Panc1 (cell line): ENCODE measurements around the gene SPINT1. TPM values are rescaled to one million over a fixed set of nuclear protein-coding genes. Genes with fewer than 3 reads are reported as not detected.

Source experiments
- ATAC-seq: fragments of 200-7000 bp; cut with Tn5 transposase; 2 replicates; pipeline ENCODE4 v1.9.1; 2020; ENCODE audit warnings: mild to moderate bottlenecking, moderate library complexity
- BruUV-seq: library from RNA; stranded (reverse); fragments of 400-500 nt; replicated peaks from 2 replicates; lab custom pipeline; 2021; lab: Mats Ljungman, UMichigan
- CTCF ChIA-PET: fragments of 300-600 bp; sonication (Branson Sonifier 250); formaldehyde crosslinking; loops from one replicate; lab custom pipeline; 2022; ENCODE audit warnings: antibody characterized with exemption; lab: Charles Lee
- POLR2A ChIA-PET: fragments of 300-600 bp; sonication (Branson Sonifier 250); formaldehyde crosslinking; loops from one replicate; lab custom pipeline; 2022; ENCODE audit warnings: antibody characterized with exemption; lab: Charles Lee
- DNase-seq: peaks from one replicate; pipeline ENCODE4 v3.0.0-alpha.2; 2010; ENCODE audit warnings: low read depth, low spot score
- H3K27ac ChIP-seq: 2 replicates; pipeline ENCODE4 v1.5.1; 2011; ENCODE audit warnings: mild to moderate bottlenecking, low read length, inconsistent platforms
- H3K27me3 ChIP-seq: fragments of 200-500 bp; sonication (Bioruptor generic); 2 replicates; pipeline ENCODE4 v1.6.0; 2014; ENCODE audit warnings: low read length, inconsistent platforms; ENCODE audit not compliant: control insufficient read depth, insufficient read depth
- H3K36me3 ChIP-seq: fragments of 200-500 bp; sonication (Bioruptor generic); 2 replicates; pipeline ENCODE4 v1.5.1; 2014; ENCODE audit warnings: inconsistent platforms, mild to moderate bottlenecking, low read length, moderate library complexity; ENCODE audit not compliant: control insufficient read depth, insufficient read depth
- H3K4me1 ChIP-seq: 2 replicates; pipeline ENCODE4 v1.5.1; 2011; ENCODE audit warnings: inconsistent platforms, mild to moderate bottlenecking, low read length, moderate library complexity; ENCODE audit not compliant: control insufficient read depth, insufficient read depth
- H3K4me3 ChIP-seq, 2 experiments: 2 replicates each; pipeline ENCODE4 v1.5.1; 2011 to 2012; ENCODE audit warnings: low read depth in 2 of 2, low read length in 2 of 2, mild to moderate bottlenecking in 2 of 2, inconsistent platforms in 1 of 2, moderate library complexity in 1 of 2
- H3K9me3 ChIP-seq: fragments of 200-500 bp; sonication (Bioruptor generic); 2 replicates; pipeline ENCODE4 v1.5.1; 2014; ENCODE audit warnings: low read depth, mild to moderate bottlenecking, inconsistent platforms, low read length, moderate library complexity; ENCODE audit not compliant: control insufficient read depth, insufficient read depth
- CTCF ChIP-seq: fragments of 450-650 bp; IDR thresholded peaks from 2 replicates; pipeline ENCODE4 v1.5.1; 2017; ENCODE audit warnings: mild to moderate bottlenecking
- POLR2AphosphoS5 ChIP-seq: IDR thresholded peaks from 2 replicates; pipeline ENCODE4 v1.6.1; 2012; ENCODE audit warnings: mild to moderate bottlenecking, low read depth, low read length, moderate library complexity
- REST ChIP-seq, 2 experiments: IDR thresholded peaks; 2 replicates each; pipeline ENCODE4 v1.6.1; 2011 to 2012; ENCODE audit warnings: low read depth in 2 of 2, control low read depth in 1 of 2, low read length in 1 of 2, mild to moderate bottlenecking in 1 of 2, moderate library complexity in 1 of 2; ENCODE audit not compliant: insufficient read depth in 1 of 2
- SIN3A ChIP-seq: IDR thresholded peaks from 2 replicates; pipeline ENCODE4 v1.6.1; 2012; ENCODE audit warnings: low read depth, mild to moderate bottlenecking, low read length, moderate library complexity, borderline replicate concordance; ENCODE audit not compliant: insufficient read depth
- TCF7L2 ChIP-seq: IDR thresholded peaks from 2 replicates; pipeline ENCODE4 v1.6.1; 2011; ENCODE audit warnings: mild to moderate bottlenecking, low read depth, low read length, inconsistent platforms
- in situ Hi-C: cut with HindIII; loops from 2 replicates; pipeline ENCODE4 v1.10.0; 2016; ENCODE audit warnings: low sequenced_read_pairs, low pct_unique_long_range_greater_than_20kb
- intact Hi-C: fragments of 100-400 bp; cut with micrococcal nuclease; formaldehyde crosslinking; loops from one replicate; pipeline ENCODE4 v1.10.0; 2022; ENCODE audit not compliant: unreplicated experiment
- total RNA-seq: library from RNA; stranded (reverse); gene quantifications from one replicate; pipeline ENCODE4 v1.2.1, GENCODE V29; 2021; ENCODE audit not compliant: unreplicated experiment

SPINT1 gene
- total RNA-seq, 1 experiment from 2014 or later: 32.7 TPM

- DNase-seq: no peak
- Histone ChIP-seq H3K27ac (no peak overlapping the region), H3K9me3 (no peaks in the 10 kb centered on the region), H3K4me3 (no peak overlapping the region), H3K36me3 (no peaks in the 10 kb centered on the region), H3K4me1 (peaks cover 3% of the 10 kb centered on the region; the same call in 1 of the 2 replicates), H3K27me3 (no peaks in the 10 kb centered on the region)
- intact Hi-C loops (no loop called here), in situ Hi-C loops (no loop called here)
- ChIA-PET POLR2A (no interaction called here), CTCF (interaction anchor here (4.3 kb wide), 1 partner anchor 31 kb away, joined by 74 read pairs; no protein-coding TSS in a partner anchor)
- no peak for ATAC-seq
- BruUV-seq: no TSS peak
- no peak for TF ChIP-seq TCF7L2
- no peak for TF ChIP-seq CTCF
- TF ChIP-seq POLR2AphosphoS5: no peak
- no peak for TF ChIP-seq SIN3A
- no peak for TF ChIP-seq REST (IDR thresholded peaks at IDR 0.05; ENCODE audit: insufficient read depth in 1 of 2, low read depth in 2 of 2, low read length in 1 of 2)
Measured at GRCh38 chr15:40889112-40889511, 45.3 kb downstream of the SPINT1 start.

DNA sequence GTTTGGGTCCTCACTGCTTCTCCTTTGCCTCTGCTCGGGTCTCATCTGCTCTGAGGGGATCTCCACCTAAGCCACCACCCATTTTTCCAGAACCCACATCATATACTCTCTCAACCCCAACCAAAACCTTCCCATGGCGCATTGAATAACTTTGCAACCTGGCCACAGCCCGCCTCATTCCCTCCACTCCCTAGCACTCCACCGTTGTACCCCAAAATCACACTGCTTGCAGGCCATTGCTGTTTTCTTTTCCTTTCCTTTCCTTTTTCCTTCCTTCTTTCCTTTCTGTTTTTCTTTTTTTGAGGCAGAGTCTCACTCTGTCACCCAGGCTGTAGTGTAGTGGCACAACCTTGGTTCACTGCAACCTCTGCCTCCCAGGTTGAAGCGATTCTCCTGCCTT, 47.3 kb downstream of the SPINT1 start:
- Histone ChIP-seq H3K4me3 (no peak overlapping the region), H3K4me1 (peaks cover 9% of the 10 kb centered on the region), H3K9me3 (no peaks in the 10 kb centered on the region), H3K27me3 (no peaks in the 10 kb centered on the region), H3K36me3 (no peaks in the 10 kb centered on the region; the same call in 1 of the 2 replicates), H3K27ac (no peak overlapping the region)
- no peak for DNase-seq
- POLR2A ChIA-PET: no interaction called here
- intact Hi-C loops: no loop called here
- ATAC-seq: no peak
- in situ Hi-C loops: no loop called here
- BruUV-seq: no TSS peak
- no peak for TF ChIP-seq SIN3A
- no peak for TF ChIP-seq REST (IDR thresholded peaks at IDR 0.05; ENCODE audit: insufficient read depth in 1 of 2, low read depth in 2 of 2, low read length in 1 of 2)
- no peak for TF ChIP-seq POLR2AphosphoS5
- TF ChIP-seq CTCF: no peak
- TF ChIP-seq TCF7L2: no peak
- CTCF ChIA-PET: interaction anchor here (1.3 to 4.3 kb wide), 4 partner anchors 18 to 127 kb away, joined by 4 to 74 read pairs (median 4); partner anchors contain the start of gene GCHFR
